ENCODE measurements around the gene CLEC16A. TPM values are rescaled to one million over a fixed set of nuclear protein-coding genes. Genes with fewer than 3 reads are reported as not detected.
A peak's percentile ranks its signal among the peaks of the same experiment; 100 is the strongest.

Gene CLEC16A
- total RNA-seq, 1 donor from 2014 or later: 15.8 TPM

- Histone ChIP-seq H3K4me3 (ENCODE audit: low read depth, low read length) (no peak overlapping the region), H3K36me3 (ENCODE audit: control insufficient read depth, insufficient read depth, low read length) (no peaks in the 10 kb centered on the region), H3K27me3 (ENCODE audit: control insufficient read depth, insufficient read depth, low read length) (no peaks in the 10 kb centered on the region)
- TF ChIP-seq CTCF (IDR thresholded peaks at IDR 0.05; ENCODE audit: insufficient read depth, low read length, severe bottlenecking): no peak
- peak; percentile 58 for DNase-seq (ENCODE audit: low read depth)
- peak; percentile 72 for FAIRE-seq
These were observed 254.5 kb downstream of the CLEC16A start for GRCh38 chr16:11198828-11199227.

GRCh38 chr16:11200592-11200991 is 256.2 kb downstream of the CLEC16A start:
- no peak for DNase-seq (ENCODE audit: low read depth)
- H3K27me3 ChIP-seq (ENCODE audit: control insufficient read depth, insufficient read depth, low read length): no peaks in the 10 kb centered on the region
- FAIRE-seq: no peak
- no peaks in the 10 kb centered on the region for H3K36me3 ChIP-seq (ENCODE audit: control insufficient read depth, insufficient read depth, low read length)
- TF ChIP-seq CTCF (IDR thresholded peaks at IDR 0.05; ENCODE audit: insufficient read depth, low read length, severe bottlenecking): no peak
- no peak overlapping the region for H3K4me3 ChIP-seq (ENCODE audit: low read depth, low read length)

- no peaks in the 10 kb centered on the region for H3K27me3 ChIP-seq (ENCODE audit: control insufficient read depth, insufficient read depth, low read length)
- H3K36me3 ChIP-seq (ENCODE audit: control insufficient read depth, insufficient read depth, low read length): no peaks in the 10 kb centered on the region
- no peak overlapping the region for H3K4me3 ChIP-seq (ENCODE audit: low read depth, low read length)
- DNase-seq (ENCODE audit: low read depth) (peak; percentile 93), FAIRE-seq (no peak)
- TF ChIP-seq CTCF (IDR thresholded peaks at IDR 0.05; ENCODE audit: insufficient read depth, low read length, severe bottlenecking): no peak
These were observed 257.3 kb downstream of the CLEC16A start for GRCh38 chr16:11201498-11202259.

- FAIRE-seq (no peak), DNase-seq (ENCODE audit: low read depth) (peak; percentile 66)
- Histone ChIP-seq H3K27me3 (ENCODE audit: control insufficient read depth, insufficient read depth, low read length) (no peaks in the 10 kb centered on the region), H3K4me3 (ENCODE audit: low read depth, low read length) (no peak overlapping the region), H3K36me3 (ENCODE audit: control insufficient read depth, insufficient read depth, low read length) (no peaks in the 10 kb centered on the region)
- no peak for TF ChIP-seq CTCF (IDR thresholded peaks at IDR 0.05; ENCODE audit: insufficient read depth, low read length, severe bottlenecking)
These were observed 258.1 kb downstream of the CLEC16A start for GRCh38 chr16:11202260-11203091.

GRCh38 chr16:11203111-11203623 is 258.8 kb downstream of the CLEC16A start:
- TF ChIP-seq CTCF (IDR thresholded peaks at IDR 0.05; ENCODE audit: insufficient read depth, low read length, severe bottlenecking): no peak
- no peak for DNase-seq (ENCODE audit: low read depth)
- Histone ChIP-seq H3K36me3 (ENCODE audit: control insufficient read depth, insufficient read depth, low read length) (no peaks in the 10 kb centered on the region), H3K27me3 (ENCODE audit: control insufficient read depth, insufficient read depth, low read length) (no peaks in the 10 kb centered on the region), H3K4me3 (ENCODE audit: low read depth, low read length) (no peak overlapping the region)
- FAIRE-seq: no peak

Data from bronchial epithelial cell (primary cell).